ENCODE data around the gene PSME3IP1.

- TF ChIP-seq CTCF (IDR thresholded peaks at IDR 0.05) (no peak), POLR2A (IDR thresholded peaks at IDR 0.05) (no peak)
Measured at GRCh38 chr16:57115168-57115513, 70.7 kb downstream of the PSME3IP1 start.
